Measurements from ENCODE around the gene NCKAP5.

Gene NCKAP5

GRCh38 chr2:133200684-133201421 is 367.4 kb downstream of the NCKAP5 start:
- no peak for TF ChIP-seq CTCF (IDR thresholded peaks at IDR 0.05; ENCODE audit: low read depth, low read length, missing control alignments)
- DNase-seq (ENCODE audit: low read depth): peak; percentile 42
- no peak overlapping the region for H3K4me3 ChIP-seq (ENCODE audit: low read depth, low read length)
- in situ Hi-C loops (cut with HindIII; ENCODE audit: low sequenced_read_pairs): no loop called here

GRCh38 chr2:133198678-133199077 is 369.6 kb downstream of the NCKAP5 start:
- DNase-seq (ENCODE audit: low read depth): no peak
- in situ Hi-C loops (cut with HindIII; ENCODE audit: low sequenced_read_pairs): no loop called here
- TF ChIP-seq CTCF (IDR thresholded peaks at IDR 0.05; ENCODE audit: low read depth, low read length, missing control alignments): no peak
- H3K4me3 ChIP-seq (ENCODE audit: low read depth, low read length): no peak overlapping the region

GRCh38 chr2:133197156-133197555 is 371.1 kb downstream of the NCKAP5 start:
- no peak for DNase-seq (ENCODE audit: low read depth)
- H3K4me3 ChIP-seq (ENCODE audit: low read depth, low read length): no peak overlapping the region
- in situ Hi-C loops (cut with HindIII; ENCODE audit: low sequenced_read_pairs): no loop called here
- no peak for TF ChIP-seq CTCF (IDR thresholded peaks at IDR 0.05; ENCODE audit: low read depth, low read length, missing control alignments)

DNA sequence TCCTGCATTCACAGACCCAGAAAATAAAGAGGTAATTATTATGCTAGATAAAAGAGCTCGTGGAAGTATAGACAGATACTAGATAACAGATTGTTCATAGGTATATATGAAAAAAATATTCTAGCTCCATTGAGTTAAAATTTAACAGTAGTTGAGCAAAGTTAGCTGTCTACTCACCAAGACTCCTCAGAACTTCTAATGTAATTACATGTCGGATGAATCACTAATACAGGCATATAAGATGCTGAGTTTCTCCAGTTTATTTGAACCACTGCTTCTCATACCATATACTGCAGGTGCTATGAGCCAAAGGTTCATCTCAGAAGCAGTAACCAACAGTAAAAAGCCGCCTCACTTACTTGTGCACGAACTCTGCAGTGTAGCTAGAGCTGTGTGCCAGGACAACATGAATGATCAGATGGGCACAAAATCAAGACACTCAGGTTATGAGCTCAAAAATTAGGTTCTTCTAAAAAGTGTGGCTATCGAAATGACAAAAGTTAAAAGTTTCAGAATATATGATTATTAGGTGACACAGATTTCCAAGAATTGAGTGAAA is 373.4 kb downstream of the NCKAP5 start:
- no peak for TF ChIP-seq CTCF (IDR thresholded peaks at IDR 0.05; ENCODE audit: low read depth, low read length, missing control alignments)
- in situ Hi-C loops (cut with HindIII; ENCODE audit: low sequenced_read_pairs): no loop called here
- no peak for DNase-seq (ENCODE audit: low read depth)

GRCh38 chr2:133194362-133194655 is 374.0 kb downstream of the NCKAP5 start:
- H3K4me3 ChIP-seq (ENCODE audit: low read depth, low read length): no peak overlapping the region
- TF ChIP-seq CTCF (IDR thresholded peaks at IDR 0.05; ENCODE audit: low read depth, low read length, missing control alignments): no peak
- no peak for DNase-seq (ENCODE audit: low read depth)
- in situ Hi-C loops (cut with HindIII; ENCODE audit: low sequenced_read_pairs): no loop called here

More for the DNA sequence above, 373.4 kb downstream of the NCKAP5 start:
- no peak overlapping the region for H3K4me3 ChIP-seq (ENCODE audit: low read depth, low read length)

DNA sequence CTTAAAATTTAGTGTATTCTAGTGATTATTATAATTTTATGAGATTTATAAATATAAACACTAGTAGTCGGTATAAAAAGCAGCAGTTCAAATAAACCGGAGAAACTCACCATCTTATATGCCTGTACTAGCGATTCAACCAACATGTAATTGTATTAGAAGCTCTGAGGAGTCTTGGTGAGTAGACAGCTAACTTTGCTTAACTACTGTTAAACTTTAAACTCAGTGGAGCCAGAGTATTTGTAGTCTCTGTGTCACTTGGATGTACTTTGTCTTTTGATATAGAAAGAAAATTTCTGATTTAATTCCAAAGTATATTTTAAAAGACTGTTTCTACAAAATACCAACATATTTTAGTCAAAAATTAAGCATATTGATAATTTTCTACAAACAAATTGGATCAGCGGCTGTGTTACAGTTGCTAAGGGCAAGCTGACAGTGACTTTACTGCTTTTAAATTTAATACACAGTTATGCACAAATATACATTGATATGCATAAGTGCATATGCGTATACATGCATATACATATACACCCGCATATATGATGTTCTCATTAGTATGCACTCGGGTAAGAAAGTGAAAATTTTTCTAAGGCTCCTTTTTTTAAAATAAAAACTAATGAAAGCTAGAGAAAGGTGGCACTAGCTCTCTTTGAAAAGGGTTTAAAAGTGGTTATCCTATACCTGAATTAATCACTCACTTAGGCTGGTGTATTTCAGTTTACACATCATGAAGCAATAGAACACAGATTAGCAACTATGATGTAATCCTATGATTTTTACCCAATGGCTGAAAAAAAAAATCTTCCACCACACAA is 374.5 kb downstream of the NCKAP5 start:
- DNase-seq (ENCODE audit: low read depth): no peak
- in situ Hi-C loops (cut with HindIII; ENCODE audit: low sequenced_read_pairs): no loop called here
- no peak overlapping the region for H3K4me3 ChIP-seq (ENCODE audit: low read depth, low read length)
- no peak for TF ChIP-seq CTCF (IDR thresholded peaks at IDR 0.05; ENCODE audit: low read depth, low read length, missing control alignments)
